HEK293T (cell line): ENCODE data around the gene NCF4.

Experiments used
- CTCF ChIA-PET: fragments of 350-600 bp; formaldehyde crosslinking; extraction: SDS; loops from one replicate; lab custom pipeline; 2021; ENCODE audit warnings: antibody characterized with exemption, inconsistent platforms; lab: Yijun Ruan, JAX
- POLR2A ChIA-PET: fragments of 350-600 bp; formaldehyde crosslinking; extraction: SDS; loops from one replicate; lab custom pipeline; 2020; ENCODE audit warnings: antibody characterized with exemption, inconsistent platforms; lab: Yijun Ruan, JAX
- DNase-seq: peaks from one replicate; pipeline ENCODE4 v3.0.0; 2012; ENCODE audit warnings: mixed read lengths; ENCODE audit errors: extremely low spot score
- ARNT ChIP-seq: fragments of 450-650 bp; IDR thresholded peaks from 2 replicates; pipeline ENCODE4 v1.6.1; 2017; ENCODE audit warnings: mild to moderate bottlenecking
- BHLHE40 ChIP-seq: fragments of 450-650 bp; IDR thresholded peaks from 2 replicates; pipeline ENCODE4 v1.6.1; 2016; ENCODE audit warnings: mild to moderate bottlenecking, moderate library complexity, borderline replicate concordance
- CTBP1 ChIP-seq: fragments of 450-650 bp; IDR thresholded peaks from 2 replicates; pipeline ENCODE4 v1.6.1; 2016; ENCODE audit warnings: borderline replicate concordance
- ELF4 ChIP-seq: fragments of 450-650 bp; IDR thresholded peaks from 2 replicates; pipeline ENCODE4 v1.6.1; 2017; ENCODE audit warnings: antibody characterized with exemption
- FOXA1 ChIP-seq: fragments of 450-650 bp; IDR thresholded peaks from 2 replicates; pipeline ENCODE4 v1.6.1; 2016; ENCODE audit warnings: mild to moderate bottlenecking
- FOXK2 ChIP-seq: fragments of 450-650 bp; IDR thresholded peaks from 2 replicates; pipeline ENCODE4 v1.6.1; 2016; ENCODE audit warnings: mild to moderate bottlenecking
- FOXM1 ChIP-seq: fragments of 450-650 bp; IDR thresholded peaks from 2 replicates; pipeline ENCODE4 v1.6.1; 2017; ENCODE audit warnings: mild to moderate bottlenecking, borderline replicate concordance
- HDGF ChIP-seq: fragments of 450-650 bp; IDR thresholded peaks from 2 replicates; pipeline ENCODE4 v1.6.1; 2017; ENCODE audit warnings: antibody characterized with exemption, borderline replicate concordance
- L3MBTL2 ChIP-seq: fragments of 450-650 bp; conservative IDR thresholded peaks from 2 replicates; pipeline ENCODE4 v1.6.1; 2016; ENCODE audit warnings: mild to moderate bottlenecking
- LEF1 ChIP-seq: fragments of 450-650 bp; IDR thresholded peaks from 2 replicates; pipeline ENCODE4 v1.6.1; 2017; ENCODE audit warnings: mild to moderate bottlenecking, borderline replicate concordance
- NFRKB ChIP-seq: fragments of 450-650 bp; IDR thresholded peaks from 2 replicates; pipeline ENCODE4 v1.6.1; 2016; ENCODE audit warnings: mild to moderate bottlenecking, moderate library complexity
- PKNOX1 ChIP-seq: fragments of 450-650 bp; IDR thresholded peaks from 2 replicates; pipeline ENCODE4 v1.6.1; 2016
- SP1 ChIP-seq: fragments of 450-650 bp; IDR thresholded peaks from 2 replicates; pipeline ENCODE4 v1.6.1; 2017
- SUZ12 ChIP-seq: fragments of 450-650 bp; IDR thresholded peaks from 2 replicates; pipeline ENCODE4 v1.6.1; 2016; ENCODE audit warnings: mild to moderate bottlenecking
- TARDBP ChIP-seq: fragments of 450-650 bp; IDR thresholded peaks from 2 replicates; pipeline ENCODE4 v1.6.1; 2016
- ZNF384 ChIP-seq: fragments of 450-650 bp; IDR thresholded peaks from 2 replicates; pipeline ENCODE4 v1.6.1; 2016

Gene NCF4

GRCh38 chr22:36816636-36817524 is 43.9 kb upstream of the NCF4 start, which contains the start of gene PVALB:
Gene PVALB (minus strand): TSS chr22:36817035. CDS start chr22:36817005, 30 bp downstream.
- CTCF ChIA-PET: no interaction called here
- POLR2A ChIA-PET: interaction anchor here (0.6 kb wide), 1 partner anchor 41 kb away, joined by 3 read pairs; the partner anchor contains the start of gene IFT27
- TF ChIP-seq L3MBTL2 (no peak), FOXK2 (no peak), NFRKB (no peak), HDGF (no peak), FOXA1 (no peak), BHLHE40 (no peak), SUZ12 (no peak), ZNF384 (no peak), SP1 (no peak)
- DNase-seq: peak; percentile 84

DNA sequence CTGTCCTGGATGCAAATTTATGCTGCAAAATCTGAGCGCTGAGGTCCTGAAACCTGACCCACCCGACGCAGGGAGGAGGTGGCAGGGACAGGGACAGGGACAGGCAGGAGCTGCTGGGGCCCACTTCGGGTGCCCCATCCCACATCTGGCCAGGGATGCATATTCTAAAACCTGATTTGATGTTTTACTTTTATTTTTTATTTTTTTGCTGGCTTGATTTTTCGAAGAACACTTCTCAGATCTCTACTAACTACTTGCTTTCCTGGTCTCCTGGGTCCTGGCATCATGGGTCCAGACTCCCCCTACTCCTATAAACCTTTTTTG is 43.3 kb upstream of the NCF4 start:
- TF ChIP-seq LEF1 (no peak), FOXK2 (no peak), ELF4 (no peak), HDGF (no peak), SP1 (no peak), CTBP1 (no peak), ZNF384 (no peak), FOXA1 (no peak), SUZ12 (no peak), BHLHE40 (no peak), L3MBTL2 (no peak), TARDBP (no peak), ARNT (no peak), PKNOX1 (no peak), NFRKB (no peak), FOXM1 (no peak)
- no peak for DNase-seq
- CTCF ChIA-PET: no interaction called here
- POLR2A ChIA-PET: no interaction called here

DNA sequence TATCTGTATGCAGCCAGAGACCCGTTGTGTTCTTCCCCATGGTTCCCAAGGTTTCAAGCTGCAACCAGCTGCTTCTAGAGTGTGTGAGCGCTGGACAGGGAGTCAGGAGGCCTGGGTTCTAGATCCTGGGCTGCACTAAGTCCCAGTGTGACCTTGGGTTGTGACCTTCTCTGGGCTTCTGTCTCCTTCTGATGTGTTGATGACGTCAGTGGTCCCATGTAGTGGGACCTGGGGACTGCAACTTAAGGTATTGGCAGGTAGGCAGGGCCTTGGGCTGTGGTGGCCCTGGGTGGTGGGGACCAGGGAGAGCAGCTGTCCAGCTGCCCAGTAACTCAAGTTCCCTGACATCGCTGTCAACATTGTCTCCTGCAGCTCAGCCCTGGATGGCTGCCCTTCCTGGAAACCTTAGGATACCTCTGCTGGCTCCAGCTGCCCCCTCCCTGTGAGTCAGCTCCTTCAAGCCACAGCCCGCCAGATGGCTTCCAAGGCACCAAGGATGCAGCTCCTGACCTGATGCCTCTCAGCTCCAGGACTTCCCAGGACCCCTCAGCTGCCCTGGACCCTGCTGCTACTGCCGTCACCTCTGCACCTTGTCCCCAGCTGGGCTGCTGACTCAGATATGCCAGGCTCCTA is 42.7 kb upstream of the NCF4 start:
- DNase-seq: no peak
- TF ChIP-seq NFRKB (no peak), ELF4 (no peak), LEF1 (no peak)
- POLR2A ChIA-PET: interaction anchor here (1.0 kb wide), 1 partner anchor 177 kb away, joined by 3 read pairs; no protein-coding TSS in a partner anchor
- CTCF ChIA-PET: interaction anchor here (1.3 kb wide), 1 partner anchor 38 kb away, joined by 7 read pairs; no protein-coding TSS in a partner anchor

- TF ChIP-seq CTBP1: no peak
- ChIA-PET CTCF (interaction anchor here (1.3 kb wide), 1 partner anchor 37 kb away, joined by 7 read pairs; no protein-coding TSS in a partner anchor), POLR2A (no interaction called here)
- no peak for DNase-seq
These were observed 41.7 kb upstream of the NCF4 start for GRCh38 chr22:36819112-36819511.

GRCh38 chr22:36822581-36822980 is 38.2 kb upstream of the NCF4 start:
- no peak for DNase-seq
- no peak for TF ChIP-seq ARNT
- no peak for TF ChIP-seq SP1
- TF ChIP-seq TARDBP: no peak
- no peak for TF ChIP-seq ZNF384
- no peak for TF ChIP-seq FOXM1
- TF ChIP-seq FOXK2: no peak
- no peak for TF ChIP-seq NFRKB
- no peak for TF ChIP-seq HDGF
- TF ChIP-seq L3MBTL2: no peak
- TF ChIP-seq SUZ12: no peak
- CTCF ChIA-PET: no interaction called here
- POLR2A ChIA-PET: no interaction called here

GRCh38 chr22:36823186-36823839 is 37.5 kb upstream of the NCF4 start:
- ChIA-PET POLR2A (no interaction called here), CTCF (no interaction called here)
- TF ChIP-seq SUZ12 (no peak), FOXM1 (no peak), TARDBP (no peak), BHLHE40 (no peak), FOXA1 (no peak), PKNOX1 (no peak), FOXK2 (no peak), ELF4 (no peak), HDGF (no peak), SP1 (no peak), ARNT (no peak), L3MBTL2 (no peak)
- DNase-seq: no peak
